SH-SY5Y (cell line): Measurements from ENCODE around the gene ENHO.

Experiments used
- GATA2 ChIP-seq: IDR thresholded peaks from 2 replicates; pipeline ENCODE4 v1.6.1; 2011; ENCODE audit warnings: mild to moderate bottlenecking, low read depth, low read length
- GATA3 ChIP-seq: IDR thresholded peaks from 2 replicates; pipeline ENCODE4 v1.6.1; 2011; ENCODE audit warnings: low read depth, mild to moderate bottlenecking, low read length, moderate library complexity

DNA sequence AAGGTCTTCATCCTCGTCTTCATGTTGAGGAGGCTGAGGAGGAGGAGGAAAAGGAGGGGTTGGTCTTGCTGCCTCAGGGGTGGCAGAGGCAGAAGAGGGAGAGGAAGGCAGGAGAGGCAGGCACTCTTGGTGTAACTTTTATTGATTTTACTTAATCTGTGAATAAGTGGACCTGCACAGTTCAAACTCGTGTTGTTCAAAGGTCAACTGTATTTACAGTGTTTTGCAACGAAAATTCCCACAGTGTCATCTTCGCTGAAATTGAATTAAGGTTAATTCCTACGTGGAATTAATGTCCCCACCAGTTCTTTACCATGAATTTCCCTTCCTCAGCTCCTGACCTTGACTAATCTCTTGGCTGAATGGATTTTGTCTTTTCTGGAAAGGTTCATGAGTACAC, 21.2 kb upstream of the ENHO start:
- TF ChIP-seq GATA3 (no peak), GATA2 (no peak)
